Smooth muscle cell (in vitro differentiated cells): ENCODE measurements around the gene TRPM4. TPM values are rescaled to one million over a fixed set of nuclear protein-coding genes. Genes with fewer than 3 reads are reported as not detected.

Experiments
- DNase-seq: peaks from one replicate; lab custom pipeline; 2025; ENCODE audit not compliant: unreplicated experiment; lab: John Stamatoyannopoulos, UW
- H2AFZ ChIP-seq: fragments of 200-600 bp; sonication (generic); 2 replicates; pipeline ENCODE4 v1.6.0; 2016; ENCODE audit warnings: antibody characterized with exemption, low read depth, mild to moderate bottlenecking
- H3F3A ChIP-seq: fragments of 200-600 bp; sonication (generic); 2 replicates; pipeline ENCODE4 v1.6.0; 2017; ENCODE audit warnings: antibody characterized with exemption, low read depth
- H3K27ac ChIP-seq: fragments of 200-600 bp; sonication (generic); 2 replicates; pipeline ENCODE4 v1.5.1; 2016; ENCODE audit warnings: low read depth, mild to moderate bottlenecking
- H3K27me3 ChIP-seq: fragments of 200-600 bp; sonication (generic); 2 replicates; pipeline ENCODE4 v1.6.1; 2016; ENCODE audit warnings: low read depth, mild to moderate bottlenecking
- H3K36me3 ChIP-seq: fragments of 200-600 bp; sonication (generic); 2 replicates; pipeline ENCODE4 v1.5.1; 2016; ENCODE audit warnings: low read depth
- H3K4me1 ChIP-seq: fragments of 200-600 bp; sonication (generic); 2 replicates; pipeline ENCODE4 v1.5.1; 2016; ENCODE audit warnings: low read depth
- H3K4me2 ChIP-seq: fragments of 200-600 bp; sonication (generic); 2 replicates; pipeline ENCODE4 v1.6.0; 2016; ENCODE audit warnings: mild to moderate bottlenecking
- H3K4me3 ChIP-seq: fragments of 200-600 bp; sonication (generic); 2 replicates; pipeline ENCODE4 v1.5.1; 2016; ENCODE audit warnings: mild to moderate bottlenecking
- H3K79me2 ChIP-seq: fragments of 200-600 bp; sonication (generic); 2 replicates; pipeline ENCODE4 v1.6.0; 2016; ENCODE audit warnings: low read depth, mild to moderate bottlenecking
- H3K9ac ChIP-seq: fragments of 200-600 bp; sonication (generic); 2 replicates; pipeline ENCODE4 v1.6.0; 2016; ENCODE audit warnings: low read depth
- H3K9me3 ChIP-seq: fragments of 200-600 bp; sonication (generic); replicated peaks from 2 replicates; pipeline ENCODE4 v1.5.1; 2016; ENCODE audit warnings: low read depth
- H4K20me1 ChIP-seq: fragments of 200-600 bp; sonication (generic); 2 replicates; pipeline ENCODE4 v1.6.0; 2016; ENCODE audit warnings: low read depth
- WGBS: methylation state at CpG from one replicate; pipeline ENCODE4 v1.1.7; 2016; ENCODE audit warnings: low lambda C conversion rate; 5-methylcytosine and 5-hydroxymethylcytosine counted together
- polyA plus RNA-seq: library from polyadenylated mRNA; unstranded; fragments of >200 nt; fragmentation: Nextera tagmentation; extraction: Ambion mirVana; gene quantifications from 2 replicates; pipeline ENCODE4 v1.2.1, GENCODE V29; 2016
- total RNA-seq: library from RNA; depleted of rRNA; stranded (reverse); fragments of >200 nt; gene quantifications from 2 replicates; pipeline ENCODE4 v1.2.3, GENCODE V29; 2014
- TF ChIP-seq, protein P1 (sequence below): fragments of 200-600 bp; sonication (generic); IDR thresholded peaks from 2 replicates; pipeline ENCODE4 v1.5.1; 2017; ENCODE audit warnings: borderline replicate concordance, mild to moderate bottlenecking, antibody characterized with exemption; ENCODE audit not compliant: insufficient read depth, poor library complexity, severe bottlenecking

TRPM4 gene
- total and polyA plus RNA-seq, 2 experiments from 2014 or later = 27.7 to 32.1 TPM

DNA sequence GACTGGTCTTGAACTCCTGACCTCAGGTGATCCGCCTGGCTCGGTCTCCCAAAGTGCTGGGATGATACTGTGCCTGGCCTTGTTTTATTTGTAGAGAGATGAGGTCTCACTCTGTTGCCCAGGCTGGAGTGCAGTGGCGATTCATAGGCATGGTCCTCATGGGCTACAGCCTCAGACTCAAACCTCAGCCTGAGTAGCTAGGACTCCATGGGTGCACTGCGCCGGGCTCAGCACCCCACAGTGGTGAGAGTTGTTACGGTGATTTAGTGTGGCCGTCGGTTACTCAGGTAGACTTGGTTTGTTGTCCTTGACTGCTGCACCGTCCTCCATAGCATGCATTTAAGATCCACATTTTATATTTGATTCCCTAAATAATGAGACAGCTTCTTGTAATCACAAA lies 86.7 kb downstream of the TRPM4 start:
- WGBS = 94% methylated on average over 9 of the region's 9 CpGs
- Histone ChIP-seq H2AFZ (no peak overlapping the region), H3K4me1 (no peaks in the 10 kb centered on the region), H3K4me2 (no peak overlapping the region), H3K9me3 (no peaks in the 10 kb centered on the region), H3K79me2 (no peaks in the 10 kb centered on the region), H3K9ac (no peak overlapping the region), H4K20me1 (no peaks in the 10 kb centered on the region), H3K4me3 (no peak overlapping the region), H3F3A (no peaks in the 10 kb centered on the region), H3K27me3 (no peaks in the 10 kb centered on the region), H3K36me3 (no peaks in the 10 kb centered on the region), H3K27ac (no peak overlapping the region)
- TF ChIP-seq, protein P1, sequence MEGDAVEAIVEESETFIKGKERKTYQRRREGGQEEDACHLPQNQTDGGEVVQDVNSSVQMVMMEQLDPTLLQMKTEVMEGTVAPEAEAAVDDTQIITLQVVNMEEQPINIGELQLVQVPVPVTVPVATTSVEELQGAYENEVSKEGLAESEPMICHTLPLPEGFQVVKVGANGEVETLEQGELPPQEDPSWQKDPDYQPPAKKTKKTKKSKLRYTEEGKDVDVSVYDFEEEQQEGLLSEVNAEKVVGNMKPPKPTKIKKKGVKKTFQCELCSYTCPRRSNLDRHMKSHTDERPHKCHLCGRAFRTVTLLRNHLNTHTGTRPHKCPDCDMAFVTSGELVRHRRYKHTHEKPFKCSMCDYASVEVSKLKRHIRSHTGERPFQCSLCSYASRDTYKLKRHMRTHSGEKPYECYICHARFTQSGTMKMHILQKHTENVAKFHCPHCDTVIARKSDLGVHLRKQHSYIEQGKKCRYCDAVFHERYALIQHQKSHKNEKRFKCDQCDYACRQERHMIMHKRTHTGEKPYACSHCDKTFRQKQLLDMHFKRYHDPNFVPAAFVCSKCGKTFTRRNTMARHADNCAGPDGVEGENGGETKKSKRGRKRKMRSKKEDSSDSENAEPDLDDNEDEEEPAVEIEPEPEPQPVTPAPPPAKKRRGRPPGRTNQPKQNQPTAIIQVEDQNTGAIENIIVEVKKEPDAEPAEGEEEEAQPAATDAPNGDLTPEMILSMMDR = no peak
- no peak for DNase-seq

DNA sequence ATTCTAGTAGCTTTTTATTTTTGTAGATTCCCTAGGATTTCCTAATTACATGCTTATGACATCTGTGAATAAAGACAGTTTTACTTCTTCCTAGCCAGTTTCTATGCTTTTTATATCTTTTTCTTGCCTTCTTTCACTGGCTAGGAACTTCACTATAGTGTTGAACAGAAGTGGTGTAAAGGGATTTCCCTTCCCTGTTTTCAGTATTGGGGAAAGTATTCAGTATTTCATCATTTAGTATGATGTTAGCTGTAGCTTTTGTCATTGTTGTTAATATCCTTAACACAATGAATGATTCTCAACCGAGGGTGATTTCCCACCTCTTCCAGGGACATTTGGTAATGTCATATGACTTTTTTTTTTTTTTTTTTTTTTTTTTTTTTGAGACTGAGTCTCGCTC lies 90.1 kb downstream of the TRPM4 start:
- TF ChIP-seq, protein P1 = no peak
- Histone ChIP-seq H3K79me2 (no peaks in the 10 kb centered on the region), H3K4me2 (no peak overlapping the region), H3F3A (no peaks in the 10 kb centered on the region), H3K36me3 (no peaks in the 10 kb centered on the region), H4K20me1 (no peaks in the 10 kb centered on the region), H3K27me3 (no peaks in the 10 kb centered on the region), H2AFZ (no peak overlapping the region), H3K27ac (no peak overlapping the region), H3K4me1 (no peaks in the 10 kb centered on the region), H3K9ac (no peak overlapping the region), H3K4me3 (no peak overlapping the region), H3K9me3 (no peaks in the 10 kb centered on the region)
- no peak for DNase-seq
- WGBS = 82% methylated on average over 2 of the region's 2 CpGs

DNA sequence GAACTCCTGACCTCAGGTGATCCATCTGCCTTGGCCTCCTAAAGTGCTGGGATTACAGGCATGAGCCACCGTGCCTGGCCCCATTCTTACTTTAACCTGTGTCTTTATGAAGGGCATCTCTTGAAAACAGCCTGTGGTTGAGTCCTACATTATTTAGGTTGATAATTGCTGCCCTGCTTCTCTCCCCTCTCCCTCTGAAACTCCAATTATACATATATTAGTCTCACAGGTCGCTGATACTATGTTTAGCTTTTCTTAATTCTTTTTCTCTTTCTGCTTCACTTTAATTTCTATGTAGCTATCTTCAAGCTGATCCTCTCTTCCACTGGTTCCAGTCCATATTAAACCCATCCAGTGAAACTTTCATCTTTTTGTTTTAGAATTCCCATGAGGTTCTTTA lies 92.3 kb downstream of the TRPM4 start:
- TF ChIP-seq, protein P1 = no peak
- no peaks in the 10 kb centered on the region for H3F3A ChIP-seq
- DNase-seq = no peak
- H3K27me3 ChIP-seq = no peaks in the 10 kb centered on the region
- H3K4me1 ChIP-seq = no peaks in the 10 kb centered on the region
- no peaks in the 10 kb centered on the region for H3K79me2 ChIP-seq
- no peaks in the 10 kb centered on the region for H3K9me3 ChIP-seq
- WGBS = 91% methylated on average over 2 of the region's 2 CpGs
- H3K4me2 ChIP-seq = no peak overlapping the region
- no peak overlapping the region for H3K4me3 ChIP-seq
- H3K27ac ChIP-seq = no peak overlapping the region
- no peak overlapping the region for H3K9ac ChIP-seq
- H3K36me3 ChIP-seq = no peaks in the 10 kb centered on the region
- H4K20me1 ChIP-seq = no peaks in the 10 kb centered on the region
- H2AFZ ChIP-seq = no peak overlapping the region

DNA sequence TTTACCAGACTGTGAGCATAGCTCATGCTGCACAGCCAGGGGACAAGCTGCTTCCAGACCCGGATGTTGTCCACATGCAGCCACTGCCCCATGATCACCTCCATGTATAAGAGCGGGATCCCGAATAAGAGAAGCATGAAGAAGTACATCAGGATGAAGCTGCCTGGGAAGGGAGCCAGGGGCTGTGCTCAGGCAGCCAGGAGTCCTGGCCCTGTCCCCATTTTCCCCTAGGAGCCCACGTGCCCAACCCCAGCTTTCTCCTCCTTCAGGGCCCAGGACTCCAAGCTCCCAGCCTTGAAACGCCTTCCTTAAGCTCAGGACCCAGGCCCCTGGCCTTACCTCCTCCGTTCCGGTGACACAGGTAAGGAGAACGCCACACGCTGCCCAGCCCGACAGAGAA lies 98.1 kb downstream of the TRPM4 start:
- Histone ChIP-seq H3K4me2 (no peak overlapping the region), H3K36me3 (no peaks in the 10 kb centered on the region), H3K4me3 (no peak overlapping the region), H4K20me1 (no peaks in the 10 kb centered on the region), H3K27ac (no peak overlapping the region), H3K9me3 (peaks cover 11% of the 10 kb centered on the region), H3K9ac (no peak overlapping the region), H3K4me1 (no peaks in the 10 kb centered on the region), H2AFZ (no peak overlapping the region), H3K79me2 (no peaks in the 10 kb centered on the region), H3F3A (no peaks in the 10 kb centered on the region), H3K27me3 (no peaks in the 10 kb centered on the region)
- DNase-seq = no peak
- whole genome bisulfite sequencing = 91% methylated on average over 10 of the region's 10 CpGs
- TF ChIP-seq, protein P1 = no peak
